Testis (tissue), 3 donors: Measurements from ENCODE around the gene CTDSPL. TPM values are rescaled to one million over a fixed set of nuclear protein-coding genes. Genes with fewer than 3 reads are reported as not detected.

ENCODE experiments used
- DNase-seq: peaks from one replicate; pipeline ENCODE4 v3.0.0-alpha.2; 2019
- H3K27ac ChIP-seq, 2 donors: fragments of 200-600 bp; sonication (generic); one replicate each; pipeline ENCODE4 v1.5.1; 2019
- H3K27me3 ChIP-seq: fragments of 200-600 bp; sonication (generic); one replicate; pipeline ENCODE4 v1.5.1; 2019
- H3K36me3 ChIP-seq: fragments of 200-600 bp; sonication (generic); one replicate; pipeline ENCODE4 v1.5.1; 2017; ENCODE audit warnings: low read depth; ENCODE audit errors: missing control alignments
- H3K4me1 ChIP-seq: fragments of 200-600 bp; sonication (generic); one replicate; pipeline ENCODE4 v1.5.1; 2019
- H3K4me3 ChIP-seq, 2 donors: fragments of 200-600 bp; sonication (generic); one replicate each; pipeline ENCODE4 v1.5.1; 2017 to 2019
- H3K9me3 ChIP-seq: fragments of 200-600 bp; sonication (generic); one replicate; pipeline ENCODE4 v1.5.1; 2017
- POLR2A ChIP-seq: fragments of 450-650 bp; IDR thresholded peaks from one replicate; pipeline ENCODE4 v1.6.1; 2017; ENCODE audit warnings: antibody characterized with exemption, mild to moderate bottlenecking, moderate library complexity
- WGBS, 2 donors: methylation state at CpG; one replicate each; pipeline ENCODE4 v1.1.5; 2018; 5-methylcytosine and 5-hydroxymethylcytosine counted together
- intact Hi-C: fragments of 100-400 bp; cut with DNase I; formaldehyde crosslinking; loops from one replicate; pipeline ENCODE4 v1.15.1; 2023; ENCODE audit warnings: low total_unique reads
- polyA plus RNA-seq: library from polyadenylated mRNA; stranded (reverse); fragments of 350-450 nt; fragmentation: Illumina TruSeq; extraction: RNeasy Lipid Tissue Mini Kit (QIAGEN cat#74804); gene quantifications from one replicate; pipeline ENCODE4 v1.2.3, GENCODE V29; 2014; ENCODE audit warnings: low read depth, low replicate concordance; ENCODE audit not compliant: insufficient read depth
- total RNA-seq, 2 donors: library from RNA; depleted of rRNA; stranded (reverse); fragments of >200 nt; gene quantifications; one replicate each; pipeline ENCODE4 v1.2.3, GENCODE V29; 2016
- TF ChIP-seq, protein P1 (sequence below), 3 experiments: fragments of 450-650 bp in 2 of 3; fragments of 200-600 bp in 1 of 3; sonication (generic) in 1 of 3; IDR thresholded peaks; one replicate each; pipeline ENCODE4 v1.5.1; 2016 to 2019; ENCODE audit warnings: antibody characterized with exemption in 3 of 3, mild to moderate bottlenecking in 2 of 3, moderate library complexity in 1 of 3

CTDSPL gene
- total and polyA plus RNA-seq, 3 donors from 2014 or later = 24.4 to 43.0 (median 32.4) TPM

DNA sequence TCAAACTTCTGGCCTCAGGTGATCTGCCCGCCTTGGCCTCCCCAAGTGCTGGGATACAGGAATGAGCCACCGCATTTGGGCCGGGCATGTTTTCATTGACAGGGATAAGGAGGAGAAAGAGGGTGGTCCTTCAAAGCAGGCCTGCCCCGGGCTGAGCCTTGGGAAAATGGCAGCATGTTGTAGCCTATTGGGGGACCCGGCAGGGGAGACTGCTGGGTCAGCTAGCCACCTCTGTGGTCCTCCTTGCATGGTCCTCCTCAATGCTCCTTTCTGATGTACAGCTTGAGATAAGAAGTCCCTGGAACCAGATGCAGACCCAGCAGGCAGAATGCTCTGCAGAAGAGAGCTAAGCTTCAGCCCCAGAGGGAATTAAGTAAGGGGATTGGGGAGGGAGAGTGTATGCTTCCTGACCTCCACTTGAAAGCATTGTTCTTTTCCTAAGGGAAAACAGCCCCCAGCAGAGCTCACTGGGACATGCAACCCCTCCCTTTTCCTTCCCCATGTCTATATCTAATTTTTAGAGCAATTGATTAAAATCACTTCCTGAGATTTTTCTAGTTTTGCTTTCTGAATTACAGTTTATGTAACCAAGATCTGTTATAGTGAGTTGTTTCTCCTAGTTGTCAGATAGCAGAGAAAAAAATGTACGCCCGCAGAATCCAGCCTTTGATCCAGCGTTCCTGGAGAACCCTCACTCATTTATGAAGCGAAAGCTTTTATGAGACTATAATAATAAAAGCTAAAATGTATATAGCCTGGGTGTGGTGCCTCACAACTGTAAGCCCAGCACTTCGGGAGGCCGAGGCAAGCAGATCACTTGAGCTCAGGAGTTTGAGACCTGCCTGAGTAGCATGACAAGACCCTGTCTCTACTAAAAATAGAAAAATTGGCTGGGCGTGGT, 80.2 kb downstream of the CTDSPL start:
- no peak for TF ChIP-seq POLR2A
- TF ChIP-seq, protein P1, sequence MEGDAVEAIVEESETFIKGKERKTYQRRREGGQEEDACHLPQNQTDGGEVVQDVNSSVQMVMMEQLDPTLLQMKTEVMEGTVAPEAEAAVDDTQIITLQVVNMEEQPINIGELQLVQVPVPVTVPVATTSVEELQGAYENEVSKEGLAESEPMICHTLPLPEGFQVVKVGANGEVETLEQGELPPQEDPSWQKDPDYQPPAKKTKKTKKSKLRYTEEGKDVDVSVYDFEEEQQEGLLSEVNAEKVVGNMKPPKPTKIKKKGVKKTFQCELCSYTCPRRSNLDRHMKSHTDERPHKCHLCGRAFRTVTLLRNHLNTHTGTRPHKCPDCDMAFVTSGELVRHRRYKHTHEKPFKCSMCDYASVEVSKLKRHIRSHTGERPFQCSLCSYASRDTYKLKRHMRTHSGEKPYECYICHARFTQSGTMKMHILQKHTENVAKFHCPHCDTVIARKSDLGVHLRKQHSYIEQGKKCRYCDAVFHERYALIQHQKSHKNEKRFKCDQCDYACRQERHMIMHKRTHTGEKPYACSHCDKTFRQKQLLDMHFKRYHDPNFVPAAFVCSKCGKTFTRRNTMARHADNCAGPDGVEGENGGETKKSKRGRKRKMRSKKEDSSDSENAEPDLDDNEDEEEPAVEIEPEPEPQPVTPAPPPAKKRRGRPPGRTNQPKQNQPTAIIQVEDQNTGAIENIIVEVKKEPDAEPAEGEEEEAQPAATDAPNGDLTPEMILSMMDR (IDR thresholded peaks at IDR 0.05) = no peak
- DNase-seq = no peak
- intact Hi-C loops = no loop called here

DNA sequence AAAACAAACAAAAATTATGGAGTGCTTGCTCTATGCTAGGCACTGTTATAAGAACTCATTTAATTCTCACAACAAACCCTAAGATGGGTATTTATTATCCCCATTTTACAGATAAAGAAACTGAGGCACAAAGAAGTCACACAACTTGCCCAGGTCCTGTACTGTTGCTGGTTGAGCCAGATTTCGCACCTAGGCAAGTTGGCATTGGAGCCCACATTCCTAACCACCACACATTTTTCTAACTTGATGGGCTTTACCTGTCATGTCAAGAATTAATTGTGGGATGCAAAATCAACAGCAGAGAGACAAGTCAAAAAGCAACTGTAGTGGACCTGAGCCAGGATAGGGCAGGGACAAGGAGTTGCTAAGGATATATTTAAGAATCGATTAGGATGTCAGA, 81.0 kb downstream of the CTDSPL start:
- intact Hi-C loops = no loop called here
- H3K36me3 ChIP-seq = no peaks in the 10 kb centered on the region
- H3K27ac ChIP-seq = peak overlapping the region in 1 of 2 donors; percentile 59
- DNase-seq = no peak
- H3K9me3 ChIP-seq = no peaks in the 10 kb centered on the region
- TF ChIP-seq, protein P1 (IDR thresholded peaks at IDR 0.05) = no peak
- TF ChIP-seq POLR2A = no peak
- 93 to 97% methylated on average over 2 of the region's 2 CpGs for WGBS, 2 donors
- H3K4me1 ChIP-seq = peaks cover 42% of the 10 kb centered on the region
- H3K4me3 ChIP-seq = no peak overlapping the region
- no peaks in the 10 kb centered on the region for H3K27me3 ChIP-seq

More for the DNA sequence above, 80.2 kb downstream of the CTDSPL start:
- peak overlapping the region; percentile 2 to 59 for H3K27ac ChIP-seq
- H3K4me1 ChIP-seq = peaks cover 46% of the 10 kb centered on the region
- H3K27me3 ChIP-seq = no peaks in the 10 kb centered on the region
- H3K4me3 ChIP-seq = no peak overlapping the region
- no peaks in the 10 kb centered on the region for H3K9me3 ChIP-seq
- 67 to 68% methylated on average over 12 of the region's 12 CpGs for WGBS, 2 donors
- H3K36me3 ChIP-seq = no peaks in the 10 kb centered on the region

DNA sequence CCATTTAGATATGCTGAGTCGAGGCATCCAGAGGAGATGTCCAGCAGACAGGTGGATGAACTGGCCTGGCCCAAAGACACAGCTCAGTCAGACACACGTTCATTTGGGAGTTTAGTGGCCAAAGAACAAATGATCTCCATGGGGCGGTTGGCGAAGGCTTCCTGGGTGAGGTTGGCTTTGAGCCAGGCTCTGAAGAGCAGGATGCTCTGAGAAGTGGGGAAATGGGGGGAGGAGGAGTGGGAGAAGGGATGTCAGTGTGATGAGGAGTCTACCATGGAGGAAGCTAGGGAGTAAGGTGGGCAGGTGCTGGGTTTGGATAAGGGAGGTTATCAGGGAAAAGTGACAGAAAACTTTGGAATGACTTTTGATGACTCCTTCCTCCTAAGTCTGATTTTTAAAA, 81.4 kb downstream of the CTDSPL start:
- no peak for DNase-seq
- Histone ChIP-seq H3K27me3 (no peaks in the 10 kb centered on the region), H3K27ac (peak overlapping the region in 1 of 2 donors; percentile 76), H3K4me3 (no peak overlapping the region), H3K4me1 (peaks cover 41% of the 10 kb centered on the region), H3K36me3 (no peaks in the 10 kb centered on the region), H3K9me3 (no peaks in the 10 kb centered on the region)
- no peak for TF ChIP-seq POLR2A
- TF ChIP-seq, protein P1 (IDR thresholded peaks at IDR 0.05) = no peak
- intact Hi-C loops = no loop called here
- WGBS, 2 donors = 87 to 90% methylated on average over 4 of the region's 4 CpGs

DNA sequence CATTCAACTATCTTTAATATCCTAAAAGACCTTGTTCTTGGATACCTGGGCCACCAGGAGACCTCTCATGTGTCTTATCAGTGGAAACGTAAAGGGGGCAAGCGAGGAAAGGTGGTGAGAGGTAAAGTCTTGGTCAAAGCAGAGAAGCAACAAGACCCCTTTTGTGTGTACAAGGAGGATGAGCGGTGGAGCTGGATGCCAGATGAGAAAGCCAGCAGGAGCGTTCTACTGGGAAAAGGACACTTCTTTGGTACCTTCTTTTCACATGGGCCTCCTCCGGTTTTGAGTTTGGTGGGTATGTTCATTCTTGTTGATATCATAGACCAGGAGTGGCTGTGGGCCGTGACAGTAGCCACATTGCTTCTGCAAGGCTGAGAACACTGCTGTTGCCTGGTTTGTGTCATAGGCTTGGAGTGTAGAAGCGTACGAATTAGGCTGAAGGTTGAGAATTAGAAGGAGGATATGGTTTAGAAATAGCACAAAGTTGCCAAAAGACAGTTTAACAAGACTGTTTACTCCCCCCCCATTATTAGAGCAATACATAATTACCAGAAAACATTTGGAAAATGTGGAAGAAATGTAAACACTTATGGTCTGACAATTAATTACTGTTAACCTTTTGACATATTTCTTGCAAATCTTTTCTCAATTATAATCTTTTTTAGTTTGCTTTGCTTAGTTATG, 82.1 kb downstream of the CTDSPL start:
- no peaks in the 10 kb centered on the region for H3K27me3 ChIP-seq
- peaks cover 41% of the 10 kb centered on the region for H3K4me1 ChIP-seq
- intact Hi-C loops = no loop called here
- no peak for DNase-seq
- peak overlapping the region; percentile 17 to 76 for H3K27ac ChIP-seq
- TF ChIP-seq, protein P1 (IDR thresholded peaks at IDR 0.05) = no peak
- TF ChIP-seq POLR2A = no peak
- 86% methylated on average over 8 of the region's 8 CpGs for WGBS, 2 donors
- H3K4me3 ChIP-seq = no peak overlapping the region
- H3K9me3 ChIP-seq = no peaks in the 10 kb centered on the region
- no peaks in the 10 kb centered on the region for H3K36me3 ChIP-seq
